Breast epithelium (tissue), 4 donors: Measurements from ENCODE around the gene CXXC4. TPM values are rescaled to one million over a fixed set of nuclear protein-coding genes. Genes with fewer than 3 reads are reported as not detected.

Experiments
- DNase-seq, 2 donors: peaks; one replicate each; pipeline ENCODE4 v3.0.0-alpha.2; 2019; ENCODE audit warnings: low spot score in 2 of 2
- H3K27ac ChIP-seq, 2 donors: fragments of 200-600 bp; sonication (generic) in 1 of 2; one replicate each; pipeline ENCODE4 v1.5.1; 2016 to 2019; ENCODE audit warnings: mild to moderate bottlenecking in 1 of 2
- H3K27me3 ChIP-seq, 2 donors: fragments of 200-600 bp; sonication (generic) in 1 of 2; one replicate each; pipeline versions ENCODE4 v1.5.1 to v1.6.0; 2017 to 2019; ENCODE audit warnings: control low read depth in 1 of 2, mild to moderate bottlenecking in 1 of 2
- H3K36me3 ChIP-seq: fragments of 200-600 bp; one replicate; pipeline ENCODE4 v1.5.1; 2019
- H3K4me1 ChIP-seq, 2 donors: fragments of 200-600 bp; sonication (generic); one replicate each; pipeline ENCODE4 v1.5.1; 2016 to 2019; ENCODE audit warnings: control low read depth in 1 of 2
- H3K4me3 ChIP-seq, 3 donors: fragments of 200-600 bp; sonication (generic); 1 replicate in 2 of 3; 2 replicates in 1 of 3; pipeline ENCODE4 v1.5.1; 2016 to 2019; ENCODE audit warnings: mild to moderate bottlenecking in 3 of 3, moderate library complexity in 2 of 3
- H3K9me3 ChIP-seq, 2 donors: fragments of 200-600 bp; sonication (generic) in 1 of 2; one replicate each; pipeline ENCODE4 v1.5.1; 2016 to 2019; ENCODE audit warnings: control low read depth in 1 of 2
- POLR2A ChIP-seq: fragments of 450-650 bp; IDR thresholded peaks from one replicate; pipeline ENCODE4 v1.6.1; 2016; ENCODE audit warnings: antibody characterized with exemption, mild to moderate bottlenecking, moderate library complexity
- POLR2AphosphoS5 ChIP-seq, 3 donors: sonication (generic); formaldehyde crosslinking; IDR thresholded peaks; one replicate each; pipeline ENCODE4 v1.6.1; 2017; ENCODE audit warnings: antibody characterized with exemption in 3 of 3
- intact Hi-C: fragments of 100-400 bp; cut with DNase I; formaldehyde crosslinking; loops from one replicate; pipeline ENCODE4 v1.15.1; 2023; ENCODE audit warnings: low total_unique reads
- total RNA-seq, 3 donors: library from RNA; depleted of rRNA; stranded (reverse); fragments of >200 nt; gene quantifications; one replicate each; pipeline ENCODE4 v1.1.0, GENCODE V29; 2016
- TF ChIP-seq, protein P1 (sequence below), 3 donors: fragments of 450-650 bp; IDR thresholded peaks; one replicate each; pipeline ENCODE4 v1.5.1; 2016 to 2017; ENCODE audit warnings: antibody characterized with exemption in 3 of 3, mild to moderate bottlenecking in 3 of 3, moderate library complexity in 3 of 3

Gene CXXC4
- total RNA-seq, 3 donors from 2014 or later, result 0.32 to 4.0 (median 3.3) TPM

DNA sequence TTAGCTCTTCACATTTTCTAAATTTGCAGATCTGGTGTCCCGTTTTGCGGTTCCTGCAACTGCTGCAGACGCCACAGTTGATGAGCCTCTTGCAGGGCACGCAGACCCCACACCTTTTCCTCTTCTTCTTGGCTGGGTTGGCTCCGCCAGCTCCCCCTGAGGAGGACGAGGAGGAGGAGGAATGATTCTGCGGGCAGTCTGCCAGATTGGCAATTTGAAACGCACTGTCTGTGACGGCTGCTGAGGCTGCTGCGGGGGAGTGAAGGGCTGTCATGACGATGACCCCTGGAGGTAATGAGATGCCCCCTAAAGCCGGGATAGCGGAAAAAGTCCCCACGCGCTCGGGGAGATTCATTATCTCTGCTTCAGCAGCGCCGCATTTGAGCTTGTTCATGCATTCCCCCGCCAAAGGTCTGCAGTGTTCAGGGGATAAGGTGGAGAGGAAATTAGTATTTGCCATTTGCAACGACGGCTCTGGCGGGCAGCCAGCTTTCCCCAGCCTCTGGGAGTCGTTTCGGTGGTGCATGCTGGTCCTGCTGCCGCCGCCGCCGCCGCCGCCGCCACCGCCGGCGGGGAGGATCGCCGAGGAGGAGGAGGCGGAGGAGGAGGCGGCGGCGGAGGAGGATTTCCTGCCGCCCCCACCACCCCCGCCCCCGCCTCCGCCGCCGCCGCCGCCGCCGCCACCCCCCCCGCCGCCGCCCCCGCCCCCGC, 3.8 kb downstream of the CXXC4 start:
- no peaks in the 10 kb centered on the region for H3K27me3 ChIP-seq
- H3K36me3 ChIP-seq, result no peaks in the 10 kb centered on the region
- no peaks in the 10 kb centered on the region for H3K9me3 ChIP-seq
- H3K4me1 ChIP-seq, result no peaks in the 10 kb centered on the region
- intact Hi-C loops, result no loop called here
- H3K27ac ChIP-seq, result peak overlapping the region; percentile 73 to 90
- DNase-seq, result peak; percentile 58 to 75
- H3K4me3 ChIP-seq, result peak overlapping the region; percentile 53 to 69 (median 67)
- no peak for TF ChIP-seq POLR2AphosphoS5 (IDR thresholded peaks at IDR 0.05)
- no peak for TF ChIP-seq POLR2A
- TF ChIP-seq, protein P1, sequence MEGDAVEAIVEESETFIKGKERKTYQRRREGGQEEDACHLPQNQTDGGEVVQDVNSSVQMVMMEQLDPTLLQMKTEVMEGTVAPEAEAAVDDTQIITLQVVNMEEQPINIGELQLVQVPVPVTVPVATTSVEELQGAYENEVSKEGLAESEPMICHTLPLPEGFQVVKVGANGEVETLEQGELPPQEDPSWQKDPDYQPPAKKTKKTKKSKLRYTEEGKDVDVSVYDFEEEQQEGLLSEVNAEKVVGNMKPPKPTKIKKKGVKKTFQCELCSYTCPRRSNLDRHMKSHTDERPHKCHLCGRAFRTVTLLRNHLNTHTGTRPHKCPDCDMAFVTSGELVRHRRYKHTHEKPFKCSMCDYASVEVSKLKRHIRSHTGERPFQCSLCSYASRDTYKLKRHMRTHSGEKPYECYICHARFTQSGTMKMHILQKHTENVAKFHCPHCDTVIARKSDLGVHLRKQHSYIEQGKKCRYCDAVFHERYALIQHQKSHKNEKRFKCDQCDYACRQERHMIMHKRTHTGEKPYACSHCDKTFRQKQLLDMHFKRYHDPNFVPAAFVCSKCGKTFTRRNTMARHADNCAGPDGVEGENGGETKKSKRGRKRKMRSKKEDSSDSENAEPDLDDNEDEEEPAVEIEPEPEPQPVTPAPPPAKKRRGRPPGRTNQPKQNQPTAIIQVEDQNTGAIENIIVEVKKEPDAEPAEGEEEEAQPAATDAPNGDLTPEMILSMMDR (IDR thresholded peaks at IDR 0.05), result no peak

DNA sequence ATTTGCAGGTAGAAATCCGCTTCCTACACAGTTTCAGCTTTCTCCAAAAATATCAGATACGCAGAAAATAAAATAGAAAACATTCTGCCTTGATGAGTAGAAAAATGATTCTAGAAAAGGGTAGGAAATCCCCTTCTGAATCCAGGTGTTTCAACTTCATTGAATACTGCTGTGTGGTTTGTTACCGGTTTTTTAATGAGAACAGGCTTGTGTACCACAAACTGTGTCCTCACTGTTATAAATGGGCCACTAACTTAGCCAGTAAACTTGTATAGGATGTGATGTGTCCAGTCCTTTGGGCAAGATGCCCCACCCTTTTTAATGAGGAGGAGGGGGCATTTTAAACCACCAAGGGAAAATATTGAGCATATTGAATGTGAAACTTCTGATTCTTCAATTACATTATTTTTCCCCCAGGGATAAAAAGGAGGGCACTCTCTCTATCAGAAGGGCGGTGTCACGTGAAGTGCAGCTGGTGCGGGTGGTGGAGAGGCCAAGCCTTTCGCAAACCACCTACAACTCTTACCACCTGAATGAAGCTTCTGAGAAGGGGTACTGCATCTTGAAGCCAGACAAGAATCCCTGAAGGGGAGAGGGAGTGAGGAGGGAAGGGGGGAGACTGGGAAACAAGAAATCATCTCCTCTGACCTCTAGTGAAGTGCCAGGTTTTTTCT, 4.5 kb downstream of the CXXC4 start:
- Histone ChIP-seq H3K4me1 (no peaks in the 10 kb centered on the region), H3K27me3 (no peaks in the 10 kb centered on the region), H3K9me3 (no peaks in the 10 kb centered on the region), H3K36me3 (no peaks in the 10 kb centered on the region), H3K27ac (peak overlapping the region; percentile 73 to 90), H3K4me3 (peak overlapping the region; percentile 53 to 69 (median 67))
- intact Hi-C loops, result no loop called here
- DNase-seq, result no peak
- TF ChIP-seq POLR2AphosphoS5 (IDR thresholded peaks at IDR 0.05), result no peak
- no peak for TF ChIP-seq POLR2A
- TF ChIP-seq, protein P1 (IDR thresholded peaks at IDR 0.05), result no peak

DNA sequence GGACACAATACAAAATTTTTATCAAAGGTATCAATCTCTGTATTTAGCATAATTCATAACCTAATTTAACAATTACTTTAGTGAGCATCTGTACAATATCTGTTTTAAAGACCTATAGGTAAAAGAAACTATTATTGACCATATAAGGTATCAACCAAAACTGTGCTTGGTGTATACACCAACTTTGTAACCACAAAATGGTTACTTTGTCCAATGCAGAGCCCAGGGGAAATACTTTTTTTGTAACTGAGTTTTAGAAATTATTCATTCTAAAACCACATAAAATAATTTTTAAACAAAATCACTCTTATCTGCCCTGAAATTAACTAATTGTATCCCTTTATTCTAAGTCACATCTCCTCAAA, 5.0 kb downstream of the CXXC4 start:
- Histone ChIP-seq H3K36me3 (no peaks in the 10 kb centered on the region), H3K27ac (no peak overlapping the region), H3K4me1 (no peaks in the 10 kb centered on the region), H3K27me3 (no peaks in the 10 kb centered on the region), H3K9me3 (no peaks in the 10 kb centered on the region), H3K4me3 (no peak overlapping the region)
- intact Hi-C loops, result no loop called here
- no peak for DNase-seq
- TF ChIP-seq POLR2A, result no peak
- TF ChIP-seq, protein P1 (IDR thresholded peaks at IDR 0.05), result no peak
- no peak for TF ChIP-seq POLR2AphosphoS5 (IDR thresholded peaks at IDR 0.05)

DNA sequence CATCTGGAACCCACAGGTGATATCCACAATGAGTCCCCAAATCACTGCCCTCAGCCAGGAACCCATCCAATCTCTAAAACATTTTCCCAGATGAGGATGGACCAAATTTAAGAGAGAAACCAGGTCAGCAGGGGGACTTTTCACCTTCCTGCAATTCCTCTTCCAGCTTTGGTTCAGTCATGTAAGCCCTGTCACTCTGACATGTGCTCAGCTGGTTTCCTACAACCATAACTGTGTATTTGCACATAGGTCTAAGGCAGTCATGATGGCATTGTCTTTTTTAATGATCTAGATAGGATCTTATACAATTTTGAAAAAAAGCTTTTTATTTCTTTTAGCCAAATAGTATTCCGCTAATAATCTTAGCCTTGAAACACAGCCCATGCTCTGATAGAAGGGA, 6.5 kb downstream of the CXXC4 start:
- no peak for DNase-seq
- intact Hi-C loops, result no loop called here
- H3K9me3 ChIP-seq, result no peaks in the 10 kb centered on the region
- H3K4me1 ChIP-seq, result no peaks in the 10 kb centered on the region
- no peaks in the 10 kb centered on the region for H3K27me3 ChIP-seq
- H3K36me3 ChIP-seq, result no peaks in the 10 kb centered on the region
- H3K4me3 ChIP-seq, result no peak overlapping the region
- no peak overlapping the region for H3K27ac ChIP-seq
- TF ChIP-seq POLR2A (no peak), POLR2AphosphoS5 (IDR thresholded peaks at IDR 0.05) (no peak)
- TF ChIP-seq, protein P1 (IDR thresholded peaks at IDR 0.05), result no peak
